ENCODE measurements around the gene CYSTM1.
"Not testable (repeated sequence)": the region's sequence is repeated elsewhere in the genome, so short reads cannot be mapped to it uniquely, and the experiment has no call there.

The CYSTM1 gene

GRCh38 chr5:140148508-140148907 is 26.5 kb upstream of the CYSTM1 start:
- FAIRE-seq (no peak), DNase-seq (ENCODE audit: insufficient read length, low spot score) (peak; percentile 20)

- no peak for FAIRE-seq
- no peak for DNase-seq (ENCODE audit: insufficient read length, low spot score)
Observed at GRCh38 chr5:140150201-140150600, 24.8 kb upstream of the CYSTM1 start.

GRCh38 chr5:140151144-140152021 is 23.6 kb upstream of the CYSTM1 start:
- no peak for DNase-seq (ENCODE audit: insufficient read length, low spot score)
- FAIRE-seq, result no peak

- DNase-seq (ENCODE audit: insufficient read length, low spot score) (no peak), FAIRE-seq (no peak)
Observed at GRCh38 chr5:140152022-140152999, 22.7 kb upstream of the CYSTM1 start.

- FAIRE-seq, result no peak
- no peak for DNase-seq (ENCODE audit: insufficient read length, low spot score)
Observed at GRCh38 chr5:140153255-140153654, 21.7 kb upstream of the CYSTM1 start.

GRCh38 chr5:140153905-140154304 is 21.1 kb upstream of the CYSTM1 start:
- no peak for DNase-seq (ENCODE audit: insufficient read length, low spot score)
- no peak for FAIRE-seq

- DNase-seq (ENCODE audit: insufficient read length, low spot score); FAIRE-seq: not testable (repeated sequence)
Observed at GRCh38 chr5:140154710-140155381, 20.1 kb upstream of the CYSTM1 start.

- DNase-seq (ENCODE audit: insufficient read length, low spot score), result peak; percentile 87
- peak; percentile 16 for FAIRE-seq
Observed at GRCh38 chr5:140157032-140157781, 17.8 kb upstream of the CYSTM1 start.

GRCh38 chr5:140159014-140159927 is 15.7 kb upstream of the CYSTM1 start:
- no peak for FAIRE-seq
- no peak for DNase-seq (ENCODE audit: insufficient read length, low spot score)

- no peak for FAIRE-seq
Observed at GRCh38 chr5:140162275-140162674, 12.7 kb upstream of the CYSTM1 start.

GRCh38 chr5:140162781-140163180 is 12.2 kb upstream of the CYSTM1 start:
- DNase-seq (ENCODE audit: insufficient read length, low spot score), result no peak
- FAIRE-seq, result no peak

More at GRCh38 chr5:140162275-140162674, 12.7 kb upstream of the CYSTM1 start:
- DNase-seq (ENCODE audit: insufficient read length, low spot score), result no peak

- FAIRE-seq (no peak), DNase-seq (ENCODE audit: insufficient read length, low spot score) (no peak)
Observed at GRCh38 chr5:140165101-140165922, 9.7 kb upstream of the CYSTM1 start.

- no peak for DNase-seq (ENCODE audit: insufficient read length, low spot score)
- no peak for FAIRE-seq
Observed at GRCh38 chr5:140165923-140166270, 9.1 kb upstream of the CYSTM1 start.

GRCh38 chr5:140166911-140167310 is 8.1 kb upstream of the CYSTM1 start:
- no peak for FAIRE-seq
- no peak for DNase-seq (ENCODE audit: insufficient read length, low spot score)

GRCh38 chr5:140168371-140168770 is 6.6 kb upstream of the CYSTM1 start:
- FAIRE-seq, result no peak
- no peak for DNase-seq (ENCODE audit: insufficient read length, low spot score)

- peak; percentile 21 for DNase-seq (ENCODE audit: insufficient read length, low spot score)
- FAIRE-seq, result no peak
Observed at GRCh38 chr5:140169410-140169809, 5.6 kb upstream of the CYSTM1 start.

GRCh38 chr5:140172483-140172882 is 2.5 kb upstream of the CYSTM1 start:
- no peak for DNase-seq (ENCODE audit: insufficient read length, low spot score)
- no peak for FAIRE-seq

- FAIRE-seq (no peak), DNase-seq (ENCODE audit: insufficient read length, low spot score) (no peak)
Observed at GRCh38 chr5:140174014-140174413, 974 bp upstream of the CYSTM1 start.
